Spleen (tissue), 7 donors: ENCODE results near the gene SAP130.

Source experiments
- CTCF ChIP-seq, 11 experiments: fragments of 200-600 bp in 7 of 11; fragments of 450-650 bp in 4 of 11; sonication (generic) in 4 of 11; IDR thresholded peaks in 8 of 11; conservative IDR thresholded peaks in 3 of 11; 1 replicate in 7 of 11; 2 replicates in 4 of 11; pipeline versions ENCODE4 v1.4.0 to v1.8.0; 2016 to 2021; ENCODE audit warnings: antibody characterized with exemption in 11 of 11, inconsistent platforms in 4 of 11, mild to moderate bottlenecking in 1 of 11
- POLR2A ChIP-seq, 3 donors: fragments of 450-650 bp; IDR thresholded peaks; one replicate each; pipeline ENCODE4 v1.5.1; 2017; ENCODE audit warnings: antibody characterized with exemption in 3 of 3, mild to moderate bottlenecking in 1 of 3
- donor health status: DM: no; HTN: no; CAD: no; lungs with moderate emphysema.
- donor health status: DM: no; HTN: no; CAD: no.
- donor health status: DM: no; HTN: no; CAD: no.

- TF ChIP-seq CTCF (IDR thresholded peaks at IDR 0.05 in 8 of 11, conservative IDR thresholded peaks at IDR 0.05 in 3 of 11) (no peak), POLR2A (IDR thresholded peaks at IDR 0.05) (no peak)
Measured at GRCh38 chr2:127993659-127994058, 34.2 kb downstream of the SAP130 start.
